HL-60 (cell line): Measurements from ENCODE around the gene PTP4A2.

Experiments
- GABPA ChIP-seq: IDR thresholded peaks from 2 replicates; pipeline ENCODE4 v1.6.1; 2012; ENCODE audit warnings: low read depth
- POLR2AphosphoS5 ChIP-seq: IDR thresholded peaks from 2 replicates; pipeline ENCODE4 v1.6.1; 2012; ENCODE audit warnings: low read depth
- SPI1 ChIP-seq: IDR thresholded peaks from 2 replicates; pipeline ENCODE4 v1.6.1; 2012; ENCODE audit warnings: low read depth, mild to moderate bottlenecking, borderline replicate concordance
- TF ChIP-seq, protein P1 (sequence below): IDR thresholded peaks from one replicate; pipeline ENCODE4 v1.5.1; 2011; ENCODE audit warnings: low read length, control low read depth, inconsistent platforms; ENCODE audit not compliant: insufficient read depth
- TF ChIP-seq, protein P2 (sequence below): IDR thresholded peaks from 2 replicates; pipeline ENCODE4 v1.6.1; 2012; ENCODE audit warnings: low read depth; ENCODE audit not compliant: insufficient replicate concordance

DNA sequence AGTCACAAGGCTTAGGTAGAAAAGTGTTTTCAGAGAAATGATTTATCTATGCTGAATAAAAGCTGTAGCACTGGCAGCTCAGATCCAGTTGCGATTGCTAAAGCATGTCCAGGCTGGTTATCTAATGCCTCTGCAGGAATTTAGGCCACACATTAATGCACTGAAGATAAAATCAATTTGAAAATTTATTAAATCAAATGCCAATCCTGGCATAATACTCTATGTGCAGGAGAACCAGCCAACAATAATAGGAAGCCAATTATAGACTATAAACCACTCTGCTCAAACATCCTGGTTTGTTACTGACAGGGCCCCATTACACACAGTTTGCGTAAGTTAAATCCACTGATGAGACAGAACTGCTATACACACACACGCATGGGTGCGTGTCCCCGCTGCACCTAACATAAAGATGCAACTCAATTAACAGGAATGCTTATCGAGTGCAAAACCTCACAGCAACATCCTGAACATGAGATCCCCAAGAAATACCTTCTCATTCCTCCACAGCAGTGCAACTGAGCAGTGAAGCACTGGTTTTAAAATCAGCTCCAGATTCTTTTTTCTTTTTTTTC, 40.6 kb downstream of the PTP4A2 start:
- TF ChIP-seq, protein P1, sequence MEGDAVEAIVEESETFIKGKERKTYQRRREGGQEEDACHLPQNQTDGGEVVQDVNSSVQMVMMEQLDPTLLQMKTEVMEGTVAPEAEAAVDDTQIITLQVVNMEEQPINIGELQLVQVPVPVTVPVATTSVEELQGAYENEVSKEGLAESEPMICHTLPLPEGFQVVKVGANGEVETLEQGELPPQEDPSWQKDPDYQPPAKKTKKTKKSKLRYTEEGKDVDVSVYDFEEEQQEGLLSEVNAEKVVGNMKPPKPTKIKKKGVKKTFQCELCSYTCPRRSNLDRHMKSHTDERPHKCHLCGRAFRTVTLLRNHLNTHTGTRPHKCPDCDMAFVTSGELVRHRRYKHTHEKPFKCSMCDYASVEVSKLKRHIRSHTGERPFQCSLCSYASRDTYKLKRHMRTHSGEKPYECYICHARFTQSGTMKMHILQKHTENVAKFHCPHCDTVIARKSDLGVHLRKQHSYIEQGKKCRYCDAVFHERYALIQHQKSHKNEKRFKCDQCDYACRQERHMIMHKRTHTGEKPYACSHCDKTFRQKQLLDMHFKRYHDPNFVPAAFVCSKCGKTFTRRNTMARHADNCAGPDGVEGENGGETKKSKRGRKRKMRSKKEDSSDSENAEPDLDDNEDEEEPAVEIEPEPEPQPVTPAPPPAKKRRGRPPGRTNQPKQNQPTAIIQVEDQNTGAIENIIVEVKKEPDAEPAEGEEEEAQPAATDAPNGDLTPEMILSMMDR, result no peak
- TF ChIP-seq POLR2AphosphoS5, result no peak
- TF ChIP-seq, protein P2, sequence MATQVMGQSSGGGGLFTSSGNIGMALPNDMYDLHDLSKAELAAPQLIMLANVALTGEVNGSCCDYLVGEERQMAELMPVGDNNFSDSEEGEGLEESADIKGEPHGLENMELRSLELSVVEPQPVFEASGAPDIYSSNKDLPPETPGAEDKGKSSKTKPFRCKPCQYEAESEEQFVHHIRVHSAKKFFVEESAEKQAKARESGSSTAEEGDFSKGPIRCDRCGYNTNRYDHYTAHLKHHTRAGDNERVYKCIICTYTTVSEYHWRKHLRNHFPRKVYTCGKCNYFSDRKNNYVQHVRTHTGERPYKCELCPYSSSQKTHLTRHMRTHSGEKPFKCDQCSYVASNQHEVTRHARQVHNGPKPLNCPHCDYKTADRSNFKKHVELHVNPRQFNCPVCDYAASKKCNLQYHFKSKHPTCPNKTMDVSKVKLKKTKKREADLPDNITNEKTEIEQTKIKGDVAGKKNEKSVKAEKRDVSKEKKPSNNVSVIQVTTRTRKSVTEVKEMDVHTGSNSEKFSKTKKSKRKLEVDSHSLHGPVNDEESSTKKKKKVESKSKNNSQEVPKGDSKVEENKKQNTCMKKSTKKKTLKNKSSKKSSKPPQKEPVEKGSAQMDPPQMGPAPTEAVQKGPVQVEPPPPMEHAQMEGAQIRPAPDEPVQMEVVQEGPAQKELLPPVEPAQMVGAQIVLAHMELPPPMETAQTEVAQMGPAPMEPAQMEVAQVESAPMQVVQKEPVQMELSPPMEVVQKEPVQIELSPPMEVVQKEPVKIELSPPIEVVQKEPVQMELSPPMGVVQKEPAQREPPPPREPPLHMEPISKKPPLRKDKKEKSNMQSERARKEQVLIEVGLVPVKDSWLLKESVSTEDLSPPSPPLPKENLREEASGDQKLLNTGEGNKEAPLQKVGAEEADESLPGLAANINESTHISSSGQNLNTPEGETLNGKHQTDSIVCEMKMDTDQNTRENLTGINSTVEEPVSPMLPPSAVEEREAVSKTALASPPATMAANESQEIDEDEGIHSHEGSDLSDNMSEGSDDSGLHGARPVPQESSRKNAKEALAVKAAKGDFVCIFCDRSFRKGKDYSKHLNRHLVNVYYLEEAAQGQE, result no peak
- TF ChIP-seq SPI1, result no peak
- TF ChIP-seq GABPA, result no peak
